GM12872 (cell line): ENCODE results near the gene C12orf76.

ENCODE experiments used
- CTCF ChIP-seq: IDR thresholded peaks from 3 replicates; pipeline ENCODE4 v1.5.1; 2011; ENCODE audit warnings: low read depth, mild to moderate bottlenecking, low read length, moderate library complexity; ENCODE audit not compliant: insufficient read depth

C12orf76 gene, protein sequence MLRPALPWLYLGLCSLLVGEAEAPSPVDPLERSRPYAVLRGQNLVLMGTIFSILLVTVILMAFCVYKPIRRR

GRCh38 chr12:110048242-110049027 is at the start of gene C12orf76:
C12orf76 (minus strand) TSS chr12:110048522; CDS start chr12:110048495, 27 bp downstream.
- TF ChIP-seq CTCF, result no peak

DNA sequence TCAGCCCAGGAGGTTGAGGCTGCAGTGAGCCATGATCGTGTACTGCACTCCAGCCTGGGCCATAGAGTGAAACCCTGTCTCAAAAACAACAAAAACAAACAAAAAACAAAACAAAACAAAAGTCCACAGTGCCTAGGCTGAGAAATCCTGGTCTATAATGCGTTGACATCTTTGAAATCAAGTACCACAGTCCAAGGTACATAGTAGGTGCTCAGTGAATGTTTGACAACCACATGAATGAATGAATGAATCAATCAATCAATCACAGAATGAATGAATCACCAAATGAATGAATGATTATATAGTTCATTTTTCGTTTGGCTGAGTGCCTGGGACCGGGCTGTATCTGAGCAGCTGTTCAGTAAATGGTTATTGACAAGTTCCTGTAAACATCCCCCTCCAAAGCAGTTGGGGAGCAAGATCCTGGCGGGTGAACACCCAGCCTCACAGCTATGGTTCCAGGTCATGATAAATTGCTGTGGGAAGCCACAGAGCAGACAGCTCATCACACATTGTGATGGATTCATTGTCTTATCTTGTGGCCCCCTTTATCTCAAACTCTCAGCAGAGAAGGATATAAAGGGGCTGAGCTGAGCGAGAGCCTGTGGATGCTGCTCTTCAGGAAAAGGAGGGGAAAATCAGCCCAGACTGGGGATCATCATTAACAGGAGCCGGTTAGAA is 45.4 kb upstream of the C12orf76 start:
- TF ChIP-seq CTCF, result no peak

DNA sequence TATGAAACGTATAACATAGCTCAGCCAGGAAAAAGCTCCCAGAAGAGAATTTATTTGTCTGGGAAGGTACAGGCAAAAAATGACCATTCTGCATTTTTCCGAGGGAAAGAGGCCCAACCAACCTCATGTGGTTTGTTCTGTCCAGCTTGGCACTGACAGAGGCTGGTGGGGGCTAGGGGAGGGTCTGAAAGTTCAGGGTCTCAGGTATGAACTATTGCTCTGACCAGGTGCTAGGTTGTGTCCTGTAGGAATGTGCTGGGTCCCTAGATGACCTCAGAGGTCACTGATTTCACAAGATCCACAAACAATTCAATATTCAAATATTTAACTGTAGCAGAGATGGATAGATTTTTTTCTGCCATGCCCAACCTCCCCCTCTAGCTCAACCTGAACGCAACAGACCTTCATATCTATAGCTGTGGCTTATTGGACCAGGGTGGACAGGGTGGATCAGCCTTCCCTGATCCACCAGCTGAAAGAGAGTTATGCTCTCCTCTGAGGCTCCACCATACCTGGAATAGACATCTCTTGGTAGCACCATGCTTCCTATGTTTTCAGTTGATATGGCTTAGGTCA is 42.9 kb upstream of the C12orf76 start:
- no peak for TF ChIP-seq CTCF

GRCh38 chr12:110090266-110091135 is 42.2 kb upstream of the C12orf76 start:
- no peak for TF ChIP-seq CTCF

DNA sequence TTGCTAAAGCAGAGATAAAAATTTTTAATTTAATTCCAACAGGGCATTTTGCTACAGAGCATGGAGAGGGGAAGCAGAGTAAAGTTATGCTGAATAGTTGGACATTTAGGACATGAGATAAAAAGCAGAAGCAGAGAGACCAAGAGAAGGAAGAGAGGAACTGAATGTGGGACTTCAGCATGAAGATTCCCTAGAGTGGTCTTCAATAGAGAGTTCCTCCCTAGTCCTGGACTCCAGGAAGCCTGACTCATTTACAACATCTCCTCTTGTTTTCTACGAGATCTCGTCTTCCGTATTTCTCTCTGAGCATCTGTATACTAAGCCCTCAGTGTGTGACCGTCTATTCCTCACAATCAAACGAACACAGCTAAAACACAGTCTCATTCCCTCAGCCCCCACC is 40.6 kb upstream of the C12orf76 start:
- TF ChIP-seq CTCF, result no peak

GRCh38 chr12:110084314-110085015 is 36.1 kb upstream of the C12orf76 start:
- no peak for TF ChIP-seq CTCF
